H1 (cell line): ENCODE data around the gene NFIA. TPM values are rescaled to one million over a fixed set of nuclear protein-coding genes. Genes with fewer than 3 reads are reported as not detected.
A peak's percentile ranks its signal among the peaks of the same experiment; 100 is the strongest.

Experiments
- CHD7 ChIP-seq: fragments of 300-600 bp; sonication (generic); IDR thresholded peaks from 2 replicates; pipeline ENCODE4 v1.7.1; 2012; ENCODE audit warnings: low read length, moderate library complexity, mild to moderate bottlenecking, inconsistent platforms; ENCODE audit not compliant: insufficient replicate concordance
- EGR1 ChIP-seq: IDR thresholded peaks from 2 replicates; pipeline ENCODE4 v1.6.1; 2011; ENCODE audit warnings: low read depth, low read length, borderline replicate concordance
- RXRA ChIP-seq: IDR thresholded peaks from 2 replicates; pipeline ENCODE4 v1.6.1; 2011; ENCODE audit warnings: low read depth, mild to moderate bottlenecking, low read length, moderate library complexity; ENCODE audit not compliant: insufficient read depth
- SAP30 ChIP-seq: fragments of 300-600 bp; sonication (generic); IDR thresholded peaks from 2 replicates; pipeline ENCODE4 v1.7.1; 2012; ENCODE audit warnings: low read length, moderate library complexity, mild to moderate bottlenecking, inconsistent platforms; ENCODE audit not compliant: insufficient read depth, insufficient replicate concordance
- TCF12 ChIP-seq: IDR thresholded peaks from 2 replicates; pipeline ENCODE4 v1.6.1; 2011; ENCODE audit warnings: low read depth, mild to moderate bottlenecking, low read length
- YY1 ChIP-seq: IDR thresholded peaks from 2 replicates; pipeline ENCODE4 v1.6.1; 2011; ENCODE audit warnings: low read depth, mild to moderate bottlenecking, low read length
- polyA plus RNA-seq, 7 experiments: library from polyadenylated mRNA; depleted of rRNA in 3 of 7; stranded (reverse) in 5 of 7; unstranded in 2 of 7; fragments of >200 nt in 5 of 7; fragments of 200-250 nt in 2 of 7; gene quantifications; 1 replicate in 5 of 7; 2 replicates in 1 of 7; 4 replicates in 1 of 7; pipeline versions ENCODE4 v1.2.1 to v1.2.3, GENCODE V29; 2011 to 2013; ENCODE audit warnings: missing spikeins in 2 of 7, mixed read lengths in 2 of 7
- total RNA-seq: library from RNA; stranded (reverse); fragmentation: NEBNext Ultra II Directional; extraction: Animal tissue kit (Norgen Biotek cat#: 25700); gene quantifications from 2 replicates; pipeline ENCODE4 v1.2.1, GENCODE V29; 2021

Gene NFIA
- total and polyA plus RNA-seq, 2 of the 8 experiments (the other 6 are each of a cell fraction or from before 2014, with no cell fraction given), result 1.8 to 2.3 TPM

- TF ChIP-seq YY1 (no peak), CHD7 (no peak), SAP30 (no peak), TCF12 (no peak), RXRA (no peak), EGR1 (0 out of 2 replicates have a peak, but pooled peaks have one; percentile 11)
Observed at GRCh38 chr1:61082311-61083012, at the start of gene NFIA (continued).
